ENCODE results near the gene DAZAP2.

The DAZAP2 gene, protein sequence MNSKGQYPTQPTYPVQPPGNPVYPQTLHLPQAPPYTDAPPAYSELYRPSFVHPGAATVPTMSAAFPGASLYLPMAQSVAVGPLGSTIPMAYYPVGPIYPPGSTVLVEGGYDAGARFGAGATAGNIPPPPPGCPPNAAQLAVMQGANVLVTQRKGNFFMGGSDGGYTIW

GRCh38 chr12:51238510-51239334, at the start of gene DAZAP2:
Gene DAZAP2, plus strand, starts transcription at chr12:51238826. Its CDS starts 82 bp downstream, at chr12:51238908.
- peak; percentile 56 for DNase-seq (ENCODE audit: low read depth)

GRCh38 chr12:51189790-51190355, 48.8 kb upstream of the DAZAP2 start:
- no peak for DNase-seq (ENCODE audit: low read depth)

DNA sequence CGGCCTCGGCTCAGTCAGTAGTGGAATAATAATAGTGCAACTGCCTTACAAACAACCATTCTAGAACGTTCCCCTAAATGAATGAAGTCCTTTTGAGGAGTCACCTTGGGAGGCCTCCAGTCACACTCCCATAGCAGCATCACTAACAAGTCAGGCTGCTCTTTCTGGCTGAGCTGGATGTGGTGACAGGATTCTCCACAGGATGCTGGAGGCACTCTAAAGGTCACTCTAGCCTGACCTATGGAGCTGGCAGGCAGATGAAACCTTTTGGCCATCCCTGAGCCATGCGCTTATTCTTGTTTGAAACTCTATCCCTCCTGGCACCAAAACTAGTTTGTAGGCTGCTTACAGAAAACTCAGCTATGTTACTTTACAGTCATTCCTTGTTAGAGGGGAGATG, 47.8 kb upstream of the DAZAP2 start:
- DNase-seq (ENCODE audit: low read depth), result no peak

DNA sequence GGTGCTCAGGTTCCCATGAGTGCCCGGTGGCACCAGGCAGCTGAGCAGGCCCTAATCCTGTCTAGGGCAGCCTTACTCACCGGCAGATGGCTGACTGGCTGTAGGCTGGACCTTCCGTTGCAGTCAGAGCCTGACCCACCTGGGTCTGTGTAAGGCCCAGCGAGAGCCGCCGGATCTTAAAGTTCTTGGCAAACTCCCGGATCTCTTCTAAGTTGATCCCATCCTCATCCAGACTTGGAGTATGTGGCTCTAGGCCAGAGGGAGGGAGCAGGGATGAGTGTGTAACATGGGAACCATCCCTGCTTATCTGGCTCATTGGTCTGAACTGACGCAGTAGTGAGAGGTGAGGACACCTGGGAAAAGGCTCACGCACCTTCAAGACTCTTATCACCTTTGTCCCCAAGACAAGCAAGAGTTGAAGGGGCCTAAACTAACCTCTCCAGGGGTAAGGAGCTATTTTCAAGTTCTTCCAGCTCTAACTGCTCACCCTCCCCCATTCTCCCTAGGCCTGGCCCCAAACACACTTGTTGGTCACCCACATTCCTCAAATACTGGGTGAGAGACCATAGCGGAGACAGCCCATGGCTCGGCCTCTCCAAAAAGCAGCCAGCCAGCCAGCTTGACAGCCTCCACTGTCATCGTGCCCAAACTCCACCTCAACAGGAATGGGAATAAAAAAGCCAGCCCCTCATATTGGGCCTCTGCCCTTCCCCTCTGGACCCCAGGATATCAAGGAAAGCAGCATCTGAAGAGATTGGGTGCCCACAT, 46.9 kb upstream of the DAZAP2 start:
- DNase-seq (ENCODE audit: low read depth), result no peak

- no peak for DNase-seq (ENCODE audit: low read depth)
These were observed 46.3 kb upstream of the DAZAP2 start for GRCh38 chr12:51192284-51192671.

GRCh38 chr12:51195841-51196240, 42.8 kb upstream of the DAZAP2 start:
- no peak for DNase-seq (ENCODE audit: low read depth)

GRCh38 chr12:51196547-51196946, 42.1 kb upstream of the DAZAP2 start:
- DNase-seq (ENCODE audit: low read depth), result no peak

DNA sequence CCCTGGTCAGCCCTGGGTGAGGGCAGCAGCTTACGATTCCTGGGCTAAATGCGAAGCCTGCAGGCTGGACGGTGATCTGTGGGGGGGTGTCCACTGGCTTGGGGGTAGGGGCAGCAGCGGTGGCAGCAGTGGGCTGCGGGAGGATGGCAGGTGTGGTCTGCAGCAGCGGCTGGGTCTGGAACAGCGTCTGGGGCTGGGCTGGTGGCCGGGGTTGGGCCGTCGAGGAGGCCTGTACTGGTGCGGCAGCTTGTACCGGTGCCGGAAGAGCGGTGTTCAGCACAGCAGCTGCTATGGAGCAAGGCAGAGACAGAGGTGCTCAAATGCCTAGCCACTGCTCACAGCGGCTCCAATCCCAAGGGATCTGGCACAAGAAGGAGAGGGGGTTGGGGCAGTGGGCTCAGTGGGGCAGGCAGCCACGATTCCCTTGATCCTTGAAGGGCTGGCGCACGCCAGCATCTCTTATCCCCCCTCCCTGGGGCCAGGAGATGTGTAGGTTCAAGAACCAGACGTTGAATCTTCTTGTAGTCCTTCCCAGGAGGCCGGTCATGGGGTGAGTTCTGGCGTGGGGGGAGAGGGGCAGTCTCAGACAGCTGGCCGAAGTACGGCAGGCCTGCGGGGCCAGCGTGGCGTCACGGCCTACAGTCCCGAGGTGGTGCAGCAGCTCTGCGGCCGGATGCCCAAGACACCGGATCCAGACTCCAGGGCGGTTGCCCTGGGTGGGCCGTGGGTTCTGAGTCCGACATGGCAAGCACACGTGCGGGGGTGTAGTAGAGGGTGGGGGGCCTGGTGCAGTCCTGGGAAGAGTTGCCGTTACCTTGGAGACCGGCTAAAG, 40.7 kb upstream of the DAZAP2 start:
- DNase-seq (ENCODE audit: low read depth), result no peak

- DNase-seq (ENCODE audit: low read depth), result no peak
These were observed 39.9 kb upstream of the DAZAP2 start for GRCh38 chr12:51198568-51199365.

GRCh38 chr12:51199366-51199945, 39.2 kb upstream of the DAZAP2 start:
- DNase-seq (ENCODE audit: low read depth), result no peak

DNA sequence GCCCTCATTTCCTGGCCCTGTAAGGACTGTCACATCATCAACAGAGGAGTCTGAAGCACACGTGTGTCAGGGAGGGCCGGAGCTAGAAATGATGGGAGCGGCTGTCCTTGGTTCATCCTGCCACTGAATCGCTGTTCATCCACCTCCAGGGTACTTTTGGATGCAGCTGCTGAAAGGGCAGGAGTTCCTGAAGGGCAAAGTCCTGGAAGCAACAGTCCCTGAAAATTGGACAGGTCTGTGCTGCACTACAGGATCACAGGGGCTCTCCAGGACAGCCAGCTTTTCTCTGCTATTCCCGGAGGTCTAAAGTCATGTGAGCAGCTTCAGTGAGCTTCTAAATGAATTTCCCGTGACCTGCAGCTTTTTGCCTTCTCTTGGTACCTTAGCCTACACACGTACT, 38.5 kb upstream of the DAZAP2 start:
- DNase-seq (ENCODE audit: low read depth), result no peak

- DNase-seq (ENCODE audit: low read depth), result no peak
These were observed 37.8 kb upstream of the DAZAP2 start for GRCh38 chr12:51200806-51201205.

DNA sequence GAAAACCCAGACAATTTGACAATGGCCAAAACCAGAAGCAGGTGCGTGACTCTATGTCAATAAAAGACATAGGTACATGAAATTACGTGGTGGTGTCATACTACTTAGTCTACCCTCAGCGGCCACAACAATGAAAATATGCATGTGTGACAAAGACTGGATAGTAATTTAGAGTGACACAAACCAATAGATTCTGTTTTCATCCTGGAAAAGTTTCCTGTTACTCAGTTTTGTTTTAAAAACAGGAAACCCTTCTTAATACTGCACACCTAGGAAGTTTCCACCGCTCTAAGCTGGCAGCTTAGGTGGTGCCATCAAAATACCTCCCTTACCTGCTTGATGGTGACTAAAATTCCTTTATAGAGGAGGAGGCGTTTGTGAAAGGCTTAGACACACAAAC, 35.9 kb upstream of the DAZAP2 start:
- DNase-seq (ENCODE audit: low read depth), result no peak

DNA sequence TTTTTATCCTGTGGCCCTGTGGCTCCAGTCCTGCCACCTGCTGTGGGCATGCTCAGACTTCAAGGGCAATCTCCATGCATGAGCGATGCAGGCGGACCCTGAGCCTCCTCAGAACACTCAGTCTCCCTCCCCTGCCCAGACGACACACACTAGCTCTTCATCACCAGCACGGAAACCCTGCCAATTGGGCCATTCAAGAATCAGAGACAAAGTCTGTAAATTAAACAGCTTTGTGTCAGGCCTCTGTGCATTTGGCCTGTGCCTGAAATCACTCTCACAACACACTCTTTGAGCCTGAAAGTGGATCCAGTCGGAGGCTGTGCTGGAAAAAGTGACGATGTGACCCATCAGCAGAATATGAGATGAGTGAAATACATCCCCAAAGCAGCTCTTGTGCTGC, 33.3 kb upstream of the DAZAP2 start:
- DNase-seq (ENCODE audit: low read depth), result no peak

DNA sequence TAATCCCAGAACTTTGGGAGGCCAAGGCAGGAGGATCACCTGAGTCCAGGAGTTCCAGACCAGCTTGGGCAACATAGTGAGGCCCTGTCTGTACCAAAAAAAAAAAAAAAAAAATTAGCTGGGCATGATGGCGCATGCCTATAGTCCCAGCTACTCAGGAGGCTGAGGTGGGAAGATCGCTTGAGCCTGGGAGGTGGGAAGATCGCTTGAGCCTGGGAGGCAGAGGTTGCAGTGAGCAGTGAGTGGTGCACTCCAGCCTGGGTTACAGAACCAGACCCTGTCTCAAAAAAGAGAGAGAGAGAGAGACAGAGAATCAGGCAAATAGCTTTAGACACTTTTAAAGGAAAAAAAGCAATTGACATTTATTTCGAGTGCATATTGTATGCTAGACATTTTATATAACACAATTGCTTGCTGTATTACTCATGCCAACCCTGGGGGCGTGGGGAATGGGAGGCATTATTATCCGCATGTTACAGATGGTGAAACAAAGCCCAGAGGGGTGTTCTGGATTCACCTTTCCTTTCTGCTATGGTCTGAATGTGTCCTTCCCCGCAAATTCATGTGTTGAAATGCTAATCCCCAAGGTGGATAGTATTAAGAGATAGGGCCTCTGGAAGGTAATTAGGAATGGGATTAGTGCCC, 30.5 kb upstream of the DAZAP2 start:
- no peak for DNase-seq (ENCODE audit: low read depth)

GRCh38 chr12:51209259-51209658, 29.4 kb upstream of the DAZAP2 start:
- no peak for DNase-seq (ENCODE audit: low read depth)

DNA sequence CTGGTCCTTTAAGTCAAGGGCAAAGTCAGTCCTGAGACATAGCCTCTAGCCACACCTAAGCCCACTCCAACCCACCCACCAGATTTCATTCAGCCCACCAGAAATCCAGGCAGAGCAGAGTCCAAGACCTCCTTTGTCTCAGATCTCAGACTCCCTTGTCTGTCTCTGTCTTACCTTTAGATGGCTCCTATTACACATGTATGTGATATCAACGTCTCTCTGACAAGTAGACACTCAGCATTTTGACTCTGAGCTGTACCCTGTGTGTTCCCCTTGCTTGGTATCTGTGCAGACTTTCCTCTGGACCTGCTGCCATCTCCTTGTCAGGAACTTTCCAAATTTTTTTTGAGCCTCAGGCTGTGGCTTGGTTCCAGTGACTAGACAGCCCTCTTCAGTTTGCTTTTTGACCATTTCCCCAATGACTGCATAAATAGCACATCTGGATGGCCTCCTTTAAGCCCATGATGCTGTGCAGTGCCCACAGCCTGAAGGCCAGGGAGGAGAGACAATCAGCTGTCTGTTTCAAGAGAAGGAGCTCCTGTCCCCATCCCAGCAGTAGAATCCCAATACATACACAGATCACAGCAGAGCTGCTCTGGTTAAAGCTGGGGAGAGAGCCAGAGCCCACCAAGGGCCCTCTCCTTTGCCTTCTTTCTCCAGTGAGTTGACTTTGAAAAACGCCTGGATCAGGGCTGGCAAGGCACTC, 27.8 kb upstream of the DAZAP2 start:
- no peak for DNase-seq (ENCODE audit: low read depth)

DNA sequence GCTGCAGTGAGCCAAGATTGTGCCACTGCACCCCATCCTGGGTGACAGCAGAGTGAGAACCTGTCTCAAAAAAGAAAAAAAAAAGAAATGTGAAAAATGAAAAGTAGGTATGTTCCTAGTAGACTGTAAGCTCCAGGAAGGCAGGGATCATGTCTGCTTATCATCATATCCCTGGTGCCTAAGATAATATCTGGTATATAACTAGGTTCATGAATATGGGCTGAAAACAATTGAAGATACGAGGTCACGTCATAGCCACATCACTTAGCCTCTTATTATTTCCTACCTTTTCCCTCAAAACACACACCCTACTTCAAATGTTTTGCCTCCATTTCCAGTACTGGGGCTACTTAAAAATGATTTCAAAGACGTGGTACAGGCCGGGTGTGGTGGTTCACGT, 23.7 kb upstream of the DAZAP2 start:
- DNase-seq (ENCODE audit: low read depth), result no peak

DNA sequence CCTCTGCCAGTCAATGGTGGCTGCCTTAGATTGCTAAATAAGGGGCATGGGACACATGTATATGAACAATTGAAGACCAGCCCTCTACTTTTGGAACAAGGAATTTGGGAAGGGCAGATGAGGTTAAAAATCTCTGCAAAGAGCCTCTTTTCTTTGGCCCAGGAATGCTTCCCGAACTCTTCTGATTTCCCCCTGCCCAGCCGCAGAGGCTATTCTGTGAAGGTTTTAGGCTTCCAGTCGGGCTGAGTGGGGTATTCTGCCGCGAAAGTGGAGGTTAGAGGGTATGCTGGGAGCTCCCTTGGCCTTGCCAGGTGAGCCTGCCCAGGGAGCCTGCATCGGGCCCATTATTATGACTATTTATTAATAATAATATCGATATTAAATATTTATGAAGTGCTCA, 22.0 kb upstream of the DAZAP2 start:
- no peak for DNase-seq (ENCODE audit: low read depth)
